ENCODE measurements around the gene TIPRL.

TIPRL gene

GRCh38 chr1:168213349-168213748 lies 34.6 kb downstream of the TIPRL start:
- no peak for DNase-seq (ENCODE audit: low read depth in 3 of 3)

GRCh38 chr1:168216171-168216570 lies 37.4 kb downstream of the TIPRL start:
- DNase-seq (ENCODE audit: low read depth in 3 of 3): no peak

- DNase-seq (ENCODE audit: low read depth in 3 of 3): no peak
These were observed 38.9 kb downstream of the TIPRL start for GRCh38 chr1:168217664-168218063.

GRCh38 chr1:168218658-168219057 lies 39.9 kb downstream of the TIPRL start:
- DNase-seq (ENCODE audit: low read depth in 3 of 3): no peak

- no peak for DNase-seq (ENCODE audit: low read depth in 3 of 3)
These were observed 41.7 kb downstream of the TIPRL start for GRCh38 chr1:168220470-168220871.

GRCh38 chr1:168221275-168221674 lies 42.5 kb downstream of the TIPRL start:
- DNase-seq (ENCODE audit: low read depth in 3 of 3): no peak

GRCh38 chr1:168223261-168223660 lies 44.5 kb downstream of the TIPRL start:
- DNase-seq (ENCODE audit: low read depth in 3 of 3): no peak

GRCh38 chr1:168223681-168224540 lies 45.1 kb downstream of the TIPRL start:
- DNase-seq (ENCODE audit: low read depth in 3 of 3): no peak

GRCh38 chr1:168224991-168225390 lies 46.2 kb downstream of the TIPRL start:
- DNase-seq (ENCODE audit: low read depth in 3 of 3): no peak

- peak; percentile 65 to 74 (median 65) for DNase-seq (ENCODE audit: low read depth in 3 of 3)
These were observed 46.9 kb downstream of the TIPRL start, which contains the start of gene SFT2D2 for GRCh38 chr1:168225476-168226190. Gene SFT2D2, plus strand, starts transcription at chr1:168226004. Its CDS starts 76 bp downstream, at chr1:168226080.

GRCh38 chr1:168227620-168228019 lies 48.9 kb downstream of the TIPRL start:
- DNase-seq (ENCODE audit: low read depth in 3 of 3): no peak

- no peak for DNase-seq (ENCODE audit: low read depth in 3 of 3)
These were observed 51.1 kb downstream of the TIPRL start for GRCh38 chr1:168229893-168230292.

GRCh38 chr1:168230709-168231108 lies 51.9 kb downstream of the TIPRL start:
- no peak for DNase-seq (ENCODE audit: low read depth in 3 of 3)

- no peak for DNase-seq (ENCODE audit: low read depth in 3 of 3)
These were observed 56.2 kb downstream of the TIPRL start for GRCh38 chr1:168234846-168235547.

- no peak for DNase-seq (ENCODE audit: low read depth in 3 of 3)
These were observed 56.8 kb downstream of the TIPRL start for GRCh38 chr1:168235548-168235885.

- DNase-seq (ENCODE audit: low read depth in 3 of 3): no peak
These were observed 57.2 kb downstream of the TIPRL start for GRCh38 chr1:168235937-168236336.

- DNase-seq (ENCODE audit: low read depth in 3 of 3): no peak
These were observed 58.3 kb downstream of the TIPRL start for GRCh38 chr1:168236836-168237611.

GRCh38 chr1:168243198-168243597 lies 64.4 kb downstream of the TIPRL start:
- DNase-seq (ENCODE audit: low read depth in 3 of 3): no peak

GRCh38 chr1:168243636-168244212 lies 65.0 kb downstream of the TIPRL start:
- DNase-seq (ENCODE audit: low read depth in 3 of 3): no peak

GRCh38 chr1:168245042-168245441 lies 66.3 kb downstream of the TIPRL start:
- DNase-seq (ENCODE audit: low read depth in 3 of 3): no peak

- DNase-seq (ENCODE audit: low read depth in 3 of 3): no peak
These were observed 67.7 kb downstream of the TIPRL start for GRCh38 chr1:168246506-168246905.

All from stimulated activated CD4-positive, alpha-beta T cell treated with anti-CD3 and anti-CD28 coated beads, TNF-alpha, amount 100 ng/mL, for 4 hours (primary cell).